SK-N-SH (cell line): Measurements from ENCODE around the gene NPC1.

Experiments used
- CTCF ChIP-seq: fragments of 200-600 bp; sonication (generic); IDR thresholded peaks from 2 replicates; pipeline ENCODE4 v1.6.1; 2017; ENCODE audit warnings: antibody characterized with exemption, mild to moderate bottlenecking, moderate library complexity
- ELF1 ChIP-seq: IDR thresholded peaks from 2 replicates; pipeline ENCODE4 v1.4.0; 2012
- EZH2phosphoT487 ChIP-seq: fragments of 200-600 bp; sonication (generic); IDR thresholded peaks from 2 replicates; pipeline ENCODE4 v1.6.1; 2017; ENCODE audit warnings: low read depth, mixed run types, mild to moderate bottlenecking, antibody characterized with exemption, moderate library complexity, borderline replicate concordance
- GABPA ChIP-seq: IDR thresholded peaks from 2 replicates; pipeline ENCODE4 v1.4.0; 2012; ENCODE audit warnings: low read depth, mild to moderate bottlenecking
- JUND ChIP-seq: IDR thresholded peaks from 2 replicates; pipeline ENCODE4 v1.4.0; 2012
- POLR2AphosphoS5 ChIP-seq: IDR thresholded peaks from 2 replicates; pipeline ENCODE4 v1.6.1; 2012; ENCODE audit warnings: low read depth, low read length
- REST ChIP-seq: IDR thresholded peaks from 2 replicates; pipeline ENCODE4 v1.6.1; 2012; ENCODE audit warnings: mild to moderate bottlenecking, low read depth, low read length, moderate library complexity
- RXRA ChIP-seq: IDR thresholded peaks from 2 replicates; pipeline ENCODE4 v1.4.0; 2012; ENCODE audit warnings: low read depth, mild to moderate bottlenecking, borderline replicate concordance

DNA sequence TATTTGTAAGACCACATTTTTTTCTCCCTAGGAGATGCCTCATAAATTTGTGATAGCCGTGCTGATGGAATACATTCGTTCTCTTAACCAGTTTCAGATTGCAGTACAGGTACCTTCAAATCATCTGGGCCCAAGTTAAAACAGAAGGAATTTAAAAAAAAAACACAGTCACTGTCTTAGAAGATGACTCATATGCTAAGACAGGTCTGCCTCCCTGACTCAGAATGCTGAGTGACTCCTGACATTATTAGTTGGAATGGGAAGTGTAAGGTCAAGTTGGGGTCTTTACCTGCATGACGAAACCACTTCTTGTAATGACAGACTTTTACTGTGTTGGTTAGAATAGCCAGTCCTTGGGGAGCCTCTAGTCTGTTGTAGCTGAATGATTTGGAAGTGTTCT, 56.7 kb downstream of the NPC1 start:
- TF ChIP-seq POLR2AphosphoS5: peak; percentile 64; the same call in 1 of the 2 replicates
- no peak for TF ChIP-seq ELF1
- TF ChIP-seq RXRA: peak; percentile 90
- no peak for TF ChIP-seq GABPA
- no peak for TF ChIP-seq CTCF
- TF ChIP-seq JUND: peak; percentile 76
- no peak for TF ChIP-seq EZH2phosphoT487
- TF ChIP-seq REST: no peak
